GM23338 (cell line): ENCODE measurements around the gene AFF3.

ENCODE experiments used
- CREB1 ChIP-seq: fragments of 250-450 bp; sonication (Bioruptor Pico); IDR thresholded peaks from 2 replicates; pipeline ENCODE4 v1.5.0; 2020; ENCODE audit warnings: low read depth, mild to moderate bottlenecking, moderate library complexity
- ETS1 ChIP-seq: IDR thresholded peaks from 2 replicates; pipeline ENCODE4 v1.6.1; 2016; ENCODE audit warnings: antibody characterized with exemption
- EZH2 ChIP-seq: fragments of 200-600 bp; sonication (generic); IDR thresholded peaks from one replicate; pipeline ENCODE4 v1.8.0; 2017; ENCODE audit warnings: antibody characterized with exemption, mild to moderate bottlenecking, low read depth; ENCODE audit not compliant: unreplicated experiment
- EZH2phosphoT487 ChIP-seq: fragments of 200-600 bp; sonication (generic); IDR thresholded peaks from one replicate; pipeline ENCODE4 v1.8.1; 2018; ENCODE audit warnings: antibody characterized with exemption; ENCODE audit not compliant: unreplicated experiment
- POLR2AphosphoS5 ChIP-seq: IDR thresholded peaks from 2 replicates; pipeline ENCODE4 v1.6.1; 2016; ENCODE audit warnings: antibody characterized with exemption, low read depth
- TF ChIP-seq, protein P1 (sequence below), 2 experiments: fragments of 200-600 bp in 1 of 2; sonication (generic) in 1 of 2; conservative IDR thresholded peaks; 2 replicates each; pipeline versions ENCODE4 v1.5.1 to v1.6.1; 2016 to 2017; ENCODE audit warnings: antibody characterized with exemption in 2 of 2, low read depth in 2 of 2, mild to moderate bottlenecking in 2 of 2, moderate library complexity in 1 of 2
- TF ChIP-seq, protein P2 (sequence below): IDR thresholded peaks from one replicate; pipeline ENCODE4 v1.6.1; 2018; ENCODE audit warnings: antibody characterized with exemption; ENCODE audit not compliant: unreplicated experiment

DNA sequence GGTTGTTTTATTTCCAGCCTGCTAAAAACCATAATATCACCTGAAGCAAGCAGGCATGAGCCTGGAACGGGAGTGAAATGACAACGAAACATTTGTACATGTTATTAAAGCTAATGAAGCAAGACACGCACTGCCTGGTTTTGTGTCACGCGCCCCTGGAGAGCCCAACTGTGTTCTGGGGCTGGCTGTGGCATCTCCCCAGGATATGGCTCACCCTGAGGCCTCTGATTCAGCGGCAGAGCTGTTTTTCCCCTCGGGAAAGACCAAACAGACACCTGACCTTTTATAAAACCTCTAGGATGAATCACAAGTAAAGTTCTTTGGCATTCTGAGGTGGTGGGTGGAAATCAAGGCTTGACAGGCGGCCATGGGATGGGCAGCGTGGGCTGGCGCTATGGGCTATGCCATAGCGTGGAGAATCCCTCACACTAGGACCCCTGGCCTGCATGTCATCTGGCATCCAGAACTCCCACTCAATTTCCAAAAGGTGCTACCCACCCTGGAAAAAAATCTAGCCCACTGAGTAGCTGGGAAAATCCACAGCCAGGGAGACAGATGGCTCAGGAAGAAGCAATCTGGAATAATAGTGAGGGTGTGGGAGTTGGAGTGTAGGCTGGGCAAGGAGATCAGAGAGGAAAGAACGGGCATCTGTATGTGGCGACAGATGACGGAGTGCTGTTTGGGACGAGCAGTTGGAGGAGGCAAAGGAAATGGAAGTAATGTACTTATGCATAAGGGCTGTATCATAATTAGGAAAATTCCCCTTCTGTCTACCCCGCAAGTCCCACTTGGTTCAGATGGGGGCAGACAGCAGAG lies 262.0 kb downstream of the AFF3 start:
- TF ChIP-seq, protein P1, sequence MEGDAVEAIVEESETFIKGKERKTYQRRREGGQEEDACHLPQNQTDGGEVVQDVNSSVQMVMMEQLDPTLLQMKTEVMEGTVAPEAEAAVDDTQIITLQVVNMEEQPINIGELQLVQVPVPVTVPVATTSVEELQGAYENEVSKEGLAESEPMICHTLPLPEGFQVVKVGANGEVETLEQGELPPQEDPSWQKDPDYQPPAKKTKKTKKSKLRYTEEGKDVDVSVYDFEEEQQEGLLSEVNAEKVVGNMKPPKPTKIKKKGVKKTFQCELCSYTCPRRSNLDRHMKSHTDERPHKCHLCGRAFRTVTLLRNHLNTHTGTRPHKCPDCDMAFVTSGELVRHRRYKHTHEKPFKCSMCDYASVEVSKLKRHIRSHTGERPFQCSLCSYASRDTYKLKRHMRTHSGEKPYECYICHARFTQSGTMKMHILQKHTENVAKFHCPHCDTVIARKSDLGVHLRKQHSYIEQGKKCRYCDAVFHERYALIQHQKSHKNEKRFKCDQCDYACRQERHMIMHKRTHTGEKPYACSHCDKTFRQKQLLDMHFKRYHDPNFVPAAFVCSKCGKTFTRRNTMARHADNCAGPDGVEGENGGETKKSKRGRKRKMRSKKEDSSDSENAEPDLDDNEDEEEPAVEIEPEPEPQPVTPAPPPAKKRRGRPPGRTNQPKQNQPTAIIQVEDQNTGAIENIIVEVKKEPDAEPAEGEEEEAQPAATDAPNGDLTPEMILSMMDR (conservative IDR thresholded peaks at IDR 0.05; ENCODE audit: low read depth in 2 of 2) = no peak
- TF ChIP-seq, protein P2, sequence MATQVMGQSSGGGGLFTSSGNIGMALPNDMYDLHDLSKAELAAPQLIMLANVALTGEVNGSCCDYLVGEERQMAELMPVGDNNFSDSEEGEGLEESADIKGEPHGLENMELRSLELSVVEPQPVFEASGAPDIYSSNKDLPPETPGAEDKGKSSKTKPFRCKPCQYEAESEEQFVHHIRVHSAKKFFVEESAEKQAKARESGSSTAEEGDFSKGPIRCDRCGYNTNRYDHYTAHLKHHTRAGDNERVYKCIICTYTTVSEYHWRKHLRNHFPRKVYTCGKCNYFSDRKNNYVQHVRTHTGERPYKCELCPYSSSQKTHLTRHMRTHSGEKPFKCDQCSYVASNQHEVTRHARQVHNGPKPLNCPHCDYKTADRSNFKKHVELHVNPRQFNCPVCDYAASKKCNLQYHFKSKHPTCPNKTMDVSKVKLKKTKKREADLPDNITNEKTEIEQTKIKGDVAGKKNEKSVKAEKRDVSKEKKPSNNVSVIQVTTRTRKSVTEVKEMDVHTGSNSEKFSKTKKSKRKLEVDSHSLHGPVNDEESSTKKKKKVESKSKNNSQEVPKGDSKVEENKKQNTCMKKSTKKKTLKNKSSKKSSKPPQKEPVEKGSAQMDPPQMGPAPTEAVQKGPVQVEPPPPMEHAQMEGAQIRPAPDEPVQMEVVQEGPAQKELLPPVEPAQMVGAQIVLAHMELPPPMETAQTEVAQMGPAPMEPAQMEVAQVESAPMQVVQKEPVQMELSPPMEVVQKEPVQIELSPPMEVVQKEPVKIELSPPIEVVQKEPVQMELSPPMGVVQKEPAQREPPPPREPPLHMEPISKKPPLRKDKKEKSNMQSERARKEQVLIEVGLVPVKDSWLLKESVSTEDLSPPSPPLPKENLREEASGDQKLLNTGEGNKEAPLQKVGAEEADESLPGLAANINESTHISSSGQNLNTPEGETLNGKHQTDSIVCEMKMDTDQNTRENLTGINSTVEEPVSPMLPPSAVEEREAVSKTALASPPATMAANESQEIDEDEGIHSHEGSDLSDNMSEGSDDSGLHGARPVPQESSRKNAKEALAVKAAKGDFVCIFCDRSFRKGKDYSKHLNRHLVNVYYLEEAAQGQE = no peak
- TF ChIP-seq EZH2 = no peak
- no peak for TF ChIP-seq CREB1 (CRISPR knock-in tag)
- TF ChIP-seq POLR2AphosphoS5 = no peak
- no peak for TF ChIP-seq ETS1
- TF ChIP-seq EZH2phosphoT487 = no peak
